Osteocyte (in vitro differentiated cells): Measurements from ENCODE around the gene MAD2L1. TPM values are rescaled to one million over a fixed set of nuclear protein-coding genes. Genes with fewer than 3 reads are reported as not detected.

Experiments
- DNase-seq: peaks from one replicate; pipeline ENCODE4 v3.0.0; 2021; ENCODE audit warnings: mixed read lengths; ENCODE audit not compliant: unreplicated experiment; ENCODE audit errors: extremely low spot score
- H3K27ac Mint-ChIP-seq: one replicate; pipeline ENCODE4 v1.8.0; 2021; ENCODE audit warnings: mild to moderate bottlenecking, mixed read lengths; ENCODE audit not compliant: unreplicated experiment
- H3K27me3 Mint-ChIP-seq: one replicate; pipeline ENCODE4 v1.8.0; 2021; ENCODE audit warnings: mixed read lengths; ENCODE audit not compliant: unreplicated experiment
- H3K36me3 Mint-ChIP-seq: one replicate; pipeline ENCODE4 v1.8.0; 2021; ENCODE audit warnings: mixed read lengths; ENCODE audit not compliant: unreplicated experiment
- H3K4me1 Mint-ChIP-seq: one replicate; pipeline ENCODE4 v1.8.0; 2021; ENCODE audit warnings: mixed read lengths; ENCODE audit not compliant: unreplicated experiment
- H3K4me3 Mint-ChIP-seq: one replicate; pipeline ENCODE4 v1.8.0; 2021; ENCODE audit warnings: mild to moderate bottlenecking, moderate library complexity, mixed read lengths; ENCODE audit not compliant: unreplicated experiment
- H3K9me3 Mint-ChIP-seq: one replicate; pipeline ENCODE4 v1.8.0; 2021; ENCODE audit warnings: mixed read lengths; ENCODE audit not compliant: unreplicated experiment
- total RNA-seq: library from RNA; stranded (reverse); gene quantifications from 2 replicates; pipeline ENCODE4 v1.2.1, GENCODE V29; 2021
- TF ChIP-seq, protein P1 (sequence below): fragments of 200-600 bp; sonication (generic); IDR thresholded peaks from 2 replicates; pipeline ENCODE4 v1.5.0; 2021; ENCODE audit warnings: antibody characterized with exemption, mild to moderate bottlenecking, moderate library complexity

Gene MAD2L1
- total RNA-seq, 1 donor from 2014 or later = 7.7 TPM

DNA sequence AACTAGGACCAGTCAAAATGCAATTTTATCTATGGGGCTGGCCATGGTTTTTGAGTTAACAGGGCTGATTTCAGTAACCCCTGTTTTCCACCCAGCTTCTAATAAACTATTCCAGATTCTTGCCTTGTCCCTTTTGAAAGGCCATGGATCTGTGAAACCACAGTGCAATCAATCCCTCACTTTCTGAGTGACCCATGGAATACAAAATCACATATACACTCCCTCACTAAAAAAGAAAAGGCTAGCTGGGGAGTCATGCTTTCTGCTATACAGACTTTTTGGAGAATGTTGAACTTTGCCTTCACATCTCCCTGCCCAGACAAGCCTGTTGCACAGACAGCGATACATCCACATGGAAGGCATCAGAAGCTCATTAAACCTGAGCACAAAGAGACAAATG is 47.9 kb downstream of the MAD2L1 start:
- H3K9me3 Mint-ChIP-seq = peaks cover 16% of the 10 kb centered on the region
- H3K27ac Mint-ChIP-seq = no peak overlapping the region
- DNase-seq = no peak
- no peaks in the 10 kb centered on the region for H3K4me1 Mint-ChIP-seq
- peaks cover 11% of the 10 kb centered on the region for H3K27me3 Mint-ChIP-seq
- TF ChIP-seq, protein P1, sequence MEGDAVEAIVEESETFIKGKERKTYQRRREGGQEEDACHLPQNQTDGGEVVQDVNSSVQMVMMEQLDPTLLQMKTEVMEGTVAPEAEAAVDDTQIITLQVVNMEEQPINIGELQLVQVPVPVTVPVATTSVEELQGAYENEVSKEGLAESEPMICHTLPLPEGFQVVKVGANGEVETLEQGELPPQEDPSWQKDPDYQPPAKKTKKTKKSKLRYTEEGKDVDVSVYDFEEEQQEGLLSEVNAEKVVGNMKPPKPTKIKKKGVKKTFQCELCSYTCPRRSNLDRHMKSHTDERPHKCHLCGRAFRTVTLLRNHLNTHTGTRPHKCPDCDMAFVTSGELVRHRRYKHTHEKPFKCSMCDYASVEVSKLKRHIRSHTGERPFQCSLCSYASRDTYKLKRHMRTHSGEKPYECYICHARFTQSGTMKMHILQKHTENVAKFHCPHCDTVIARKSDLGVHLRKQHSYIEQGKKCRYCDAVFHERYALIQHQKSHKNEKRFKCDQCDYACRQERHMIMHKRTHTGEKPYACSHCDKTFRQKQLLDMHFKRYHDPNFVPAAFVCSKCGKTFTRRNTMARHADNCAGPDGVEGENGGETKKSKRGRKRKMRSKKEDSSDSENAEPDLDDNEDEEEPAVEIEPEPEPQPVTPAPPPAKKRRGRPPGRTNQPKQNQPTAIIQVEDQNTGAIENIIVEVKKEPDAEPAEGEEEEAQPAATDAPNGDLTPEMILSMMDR = no peak
- H3K4me3 Mint-ChIP-seq = no peak overlapping the region
- H3K36me3 Mint-ChIP-seq = no peaks in the 10 kb centered on the region

- Mint-ChIP-seq H3K27ac (no peak overlapping the region), H3K4me1 (no peaks in the 10 kb centered on the region), H3K9me3 (peaks cover 20% of the 10 kb centered on the region), H3K27me3 (peaks cover 11% of the 10 kb centered on the region), H3K4me3 (no peak overlapping the region), H3K36me3 (no peaks in the 10 kb centered on the region)
- TF ChIP-seq, protein P1 = no peak
- no peak for DNase-seq
Measured at GRCh38 chr4:120017939-120018692, 48.5 kb downstream of the MAD2L1 start.

DNA sequence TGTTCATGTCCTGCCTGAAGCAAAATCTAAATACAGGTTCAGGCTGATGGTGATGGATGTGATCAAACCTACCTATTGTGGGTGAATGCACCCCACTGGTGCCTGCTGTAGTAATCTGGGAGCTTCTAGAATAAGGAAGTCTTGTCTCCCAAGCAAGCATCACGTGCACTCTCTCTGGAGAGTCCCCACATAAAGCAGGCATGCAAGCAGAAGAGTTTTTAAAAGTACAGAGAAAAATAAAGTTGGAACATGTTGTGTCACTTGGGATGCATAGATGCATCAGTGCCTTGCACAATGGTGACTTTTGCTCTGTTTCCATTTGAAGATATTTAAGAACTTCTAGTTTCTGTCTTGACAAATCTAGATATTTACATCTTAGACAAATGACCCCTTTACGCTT is 54.9 kb downstream of the MAD2L1 start:
- DNase-seq = no peak
- Mint-ChIP-seq H3K36me3 (no peaks in the 10 kb centered on the region), H3K27me3 (peaks cover 11% of the 10 kb centered on the region), H3K27ac (no peak overlapping the region), H3K9me3 (peaks cover 20% of the 10 kb centered on the region), H3K4me3 (no peak overlapping the region), H3K4me1 (peaks cover 8% of the 10 kb centered on the region)
- TF ChIP-seq, protein P1 = no peak

- peaks cover 11% of the 10 kb centered on the region for H3K27me3 Mint-ChIP-seq
- TF ChIP-seq, protein P1 = no peak
- no peaks in the 10 kb centered on the region for H3K36me3 Mint-ChIP-seq
- no peak for DNase-seq
- H3K27ac Mint-ChIP-seq = no peak overlapping the region
- H3K4me1 Mint-ChIP-seq = peaks cover 8% of the 10 kb centered on the region
- H3K4me3 Mint-ChIP-seq = no peak overlapping the region
- H3K9me3 Mint-ChIP-seq = peaks cover 18% of the 10 kb centered on the region
Measured at GRCh38 chr4:120010646-120011045, 56.0 kb downstream of the MAD2L1 start.

GRCh38 chr4:120009731-120010130 is 56.9 kb downstream of the MAD2L1 start:
- peaks cover 16% of the 10 kb centered on the region for H3K9me3 Mint-ChIP-seq
- no peak overlapping the region for H3K27ac Mint-ChIP-seq
- no peak overlapping the region for H3K4me3 Mint-ChIP-seq
- no peaks in the 10 kb centered on the region for H3K36me3 Mint-ChIP-seq
- H3K4me1 Mint-ChIP-seq = peaks cover 8% of the 10 kb centered on the region
- TF ChIP-seq, protein P1 = no peak
- peaks cover 7% of the 10 kb centered on the region for H3K27me3 Mint-ChIP-seq
- DNase-seq = no peak
